HEK293T (cell line): ENCODE results near the gene RTP2.

Source experiments
- CTCF ChIA-PET: fragments of 350-600 bp; formaldehyde crosslinking; extraction: SDS; loops from one replicate; lab custom pipeline; 2021; ENCODE audit warnings: antibody characterized with exemption, inconsistent platforms; lab: Yijun Ruan, JAX
- POLR2A ChIA-PET: fragments of 350-600 bp; formaldehyde crosslinking; extraction: SDS; loops from one replicate; lab custom pipeline; 2020; ENCODE audit warnings: antibody characterized with exemption, inconsistent platforms; lab: Yijun Ruan, JAX
- DNase-seq: peaks from one replicate; pipeline ENCODE4 v3.0.0; 2012; ENCODE audit warnings: mixed read lengths; ENCODE audit errors: extremely low spot score
- ARNT ChIP-seq: fragments of 450-650 bp; IDR thresholded peaks from 2 replicates; pipeline ENCODE4 v1.6.1; 2017; ENCODE audit warnings: mild to moderate bottlenecking
- BHLHE40 ChIP-seq: fragments of 450-650 bp; IDR thresholded peaks from 2 replicates; pipeline ENCODE4 v1.6.1; 2016; ENCODE audit warnings: mild to moderate bottlenecking, moderate library complexity, borderline replicate concordance
- CTBP1 ChIP-seq: fragments of 450-650 bp; IDR thresholded peaks from 2 replicates; pipeline ENCODE4 v1.6.1; 2016; ENCODE audit warnings: borderline replicate concordance
- ELF4 ChIP-seq: fragments of 450-650 bp; IDR thresholded peaks from 2 replicates; pipeline ENCODE4 v1.6.1; 2017; ENCODE audit warnings: antibody characterized with exemption
- FOXA1 ChIP-seq: fragments of 450-650 bp; IDR thresholded peaks from 2 replicates; pipeline ENCODE4 v1.6.1; 2016; ENCODE audit warnings: mild to moderate bottlenecking
- FOXK2 ChIP-seq: fragments of 450-650 bp; IDR thresholded peaks from 2 replicates; pipeline ENCODE4 v1.6.1; 2016; ENCODE audit warnings: mild to moderate bottlenecking
- FOXM1 ChIP-seq: fragments of 450-650 bp; IDR thresholded peaks from 2 replicates; pipeline ENCODE4 v1.6.1; 2017; ENCODE audit warnings: mild to moderate bottlenecking, borderline replicate concordance
- HDGF ChIP-seq: fragments of 450-650 bp; IDR thresholded peaks from 2 replicates; pipeline ENCODE4 v1.6.1; 2017; ENCODE audit warnings: antibody characterized with exemption, borderline replicate concordance
- L3MBTL2 ChIP-seq: fragments of 450-650 bp; conservative IDR thresholded peaks from 2 replicates; pipeline ENCODE4 v1.6.1; 2016; ENCODE audit warnings: mild to moderate bottlenecking
- LEF1 ChIP-seq: fragments of 450-650 bp; IDR thresholded peaks from 2 replicates; pipeline ENCODE4 v1.6.1; 2017; ENCODE audit warnings: mild to moderate bottlenecking, borderline replicate concordance
- NFRKB ChIP-seq: fragments of 450-650 bp; IDR thresholded peaks from 2 replicates; pipeline ENCODE4 v1.6.1; 2016; ENCODE audit warnings: mild to moderate bottlenecking, moderate library complexity
- PKNOX1 ChIP-seq: fragments of 450-650 bp; IDR thresholded peaks from 2 replicates; pipeline ENCODE4 v1.6.1; 2016
- SP1 ChIP-seq: fragments of 450-650 bp; IDR thresholded peaks from 2 replicates; pipeline ENCODE4 v1.6.1; 2017
- SUZ12 ChIP-seq: fragments of 450-650 bp; IDR thresholded peaks from 2 replicates; pipeline ENCODE4 v1.6.1; 2016; ENCODE audit warnings: mild to moderate bottlenecking
- TARDBP ChIP-seq: fragments of 450-650 bp; IDR thresholded peaks from 2 replicates; pipeline ENCODE4 v1.6.1; 2016
- ZNF384 ChIP-seq: fragments of 450-650 bp; IDR thresholded peaks from 2 replicates; pipeline ENCODE4 v1.6.1; 2016

The RTP2 gene

GRCh38 chr3:187661267-187661666 is 41.1 kb downstream of the RTP2 start:
- POLR2A ChIA-PET, result no interaction called here

DNA sequence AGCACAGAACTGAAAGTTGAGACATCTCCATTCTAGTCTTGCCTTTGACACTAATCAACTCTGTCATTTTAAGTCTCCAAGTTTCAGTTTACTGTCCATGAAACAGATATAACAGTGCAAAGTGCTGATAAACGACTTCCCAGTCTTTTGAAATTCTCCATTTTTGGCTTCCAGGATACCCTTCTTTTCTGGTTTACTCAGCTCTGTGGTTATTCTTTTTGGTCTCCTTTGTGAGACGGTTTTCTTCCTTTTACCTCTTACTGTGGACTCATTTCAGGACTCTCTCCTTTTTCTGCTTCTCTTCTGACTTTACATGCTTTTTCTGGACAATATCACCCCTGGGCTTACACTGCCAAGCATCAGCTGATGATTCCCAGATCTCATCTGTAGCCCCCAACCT is 51.1 kb downstream of the RTP2 start:
- CTCF ChIA-PET, result no interaction called here
- TF ChIP-seq FOXA1 (no peak), BHLHE40 (no peak), ARNT (no peak), L3MBTL2 (no peak)

More at GRCh38 chr3:187661267-187661666, 41.1 kb downstream of the RTP2 start:
- TF ChIP-seq ELF4, result no peak
- TF ChIP-seq SUZ12, result no peak
- TF ChIP-seq ZNF384, result no peak
- no peak for TF ChIP-seq NFRKB
- no peak for TF ChIP-seq PKNOX1
- no peak for TF ChIP-seq ARNT
- no peak for TF ChIP-seq SP1
- no peak for TF ChIP-seq HDGF
- no peak for TF ChIP-seq FOXM1
- TF ChIP-seq FOXA1, result no peak
- TF ChIP-seq L3MBTL2, result no peak
- no peak for TF ChIP-seq BHLHE40
- TF ChIP-seq FOXK2, result no peak
- no peak for TF ChIP-seq TARDBP
- no peak for TF ChIP-seq CTBP1
- TF ChIP-seq LEF1, result no peak
- DNase-seq, result no peak
- CTCF ChIA-PET, result no interaction called here

More for the DNA sequence above, 51.1 kb downstream of the RTP2 start:
- DNase-seq, result no peak
- POLR2A ChIA-PET, result no interaction called here
